ENCODE measurements around the gene RFPL4A. TPM values are rescaled to one million over a fixed set of nuclear protein-coding genes. Genes with fewer than 3 reads are reported as not detected.
"Not testable (repeated sequence)": the region's sequence is repeated elsewhere in the genome, so short reads cannot be mapped to it uniquely, and the experiment has no call there.

RFPL4A gene
- polyA plus RNA-seq (not detected in 2 replicates), polyA minus RNA-seq (not detected in 2 replicates)

DNA sequence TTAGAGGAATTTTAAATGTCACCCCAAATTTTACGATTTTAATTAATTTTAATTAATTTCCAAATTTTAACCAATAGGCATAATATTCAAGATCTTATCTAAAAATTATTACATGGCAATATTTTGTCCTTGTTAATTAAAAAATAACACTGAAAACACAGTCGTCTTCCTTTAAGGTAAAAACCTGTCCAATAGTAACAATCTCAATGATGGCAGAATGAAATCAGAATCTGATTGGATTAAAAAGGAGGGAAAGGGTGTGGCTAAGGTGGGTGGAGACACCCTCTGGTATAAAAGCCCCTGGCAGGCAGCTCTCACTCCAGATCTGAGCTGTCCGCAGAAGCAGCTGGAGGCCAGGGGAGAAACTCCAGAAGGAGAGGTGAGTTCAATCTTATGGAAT, at the start of gene RFPL4A:
RFPL4A (plus strand) TSS at position 301 of the 400 bp plus-strand sequence. CDS start 2,704 bp downstream, outside the sequence.
- not testable (repeated sequence) for H3F3A ChIP-seq (ENCODE audit: insufficient read depth, low read length, poor library complexity, severe bottlenecking); H4K20me1 ChIP-seq (ENCODE audit: insufficient read depth); H3K27me3 ChIP-seq (ENCODE audit: insufficient read depth, low read depth, low read length); H3K9me2 ChIP-seq (ENCODE audit: insufficient read depth, low read length); H3K9ac ChIP-seq (ENCODE audit: low read length); H3K27ac ChIP-seq (ENCODE audit: low read length); H2AFZ ChIP-seq (ENCODE audit: low read depth, low read length); H3K79me2 ChIP-seq (replicated peaks; ENCODE audit: insufficient read depth, low read length); H3K36me3 ChIP-seq (ENCODE audit: insufficient read depth, low read length); H3K4me2 ChIP-seq (ENCODE audit: low read length); H3K4me3 ChIP-seq (ENCODE audit: low read length); H3K9me3 ChIP-seq (ENCODE audit: low read length)

DNA sequence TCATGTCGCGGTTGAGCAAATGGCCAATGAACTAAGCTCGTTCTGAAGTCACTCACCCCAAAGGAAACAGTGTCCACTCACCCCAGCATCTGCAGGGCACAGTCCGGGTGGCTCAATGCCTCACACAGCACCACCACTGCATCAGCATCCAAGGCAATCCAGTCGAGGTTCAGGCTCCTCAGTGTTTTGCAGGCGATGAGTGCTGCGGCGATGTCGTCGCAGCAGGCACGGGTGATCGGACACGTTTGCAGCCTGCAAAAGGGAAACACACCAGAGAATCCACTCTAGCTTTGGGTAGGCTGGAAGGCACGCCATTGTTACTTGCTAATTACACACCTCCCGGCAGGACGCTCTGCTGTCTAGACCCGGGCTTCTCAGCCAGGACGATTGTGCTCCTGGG, 47.2 kb upstream of the RFPL4A start:
- H3K4me3 ChIP-seq (ENCODE audit: low read length): no peak overlapping the region
- no peaks in the 10 kb centered on the region for H3K79me2 ChIP-seq (replicated peaks; ENCODE audit: insufficient read depth, low read length)
- H3K9me2 ChIP-seq (ENCODE audit: insufficient read depth, low read length): no peaks in the 10 kb centered on the region
- H3K27ac ChIP-seq (ENCODE audit: low read length): no peak overlapping the region
- TF ChIP-seq RAD21 (conservative IDR thresholded peaks at IDR 0.05): no peak
- TF ChIP-seq TAF1 (IDR thresholded peaks at IDR 0.05; ENCODE audit: low read depth): no peak
- TF ChIP-seq EP300 (conservative IDR thresholded peaks at IDR 0.05; ENCODE audit: poor library complexity, severe bottlenecking): no peak
- TF ChIP-seq POLR2AphosphoS5 (IDR thresholded peaks at IDR 0.05): no peak
- no peak for TF ChIP-seq MXI1 (conservative IDR thresholded peaks at IDR 0.05; ENCODE audit: poor library complexity, severe bottlenecking)
- no peak for TF ChIP-seq SMC3 (conservative IDR thresholded peaks at IDR 0.05; ENCODE audit: poor library complexity)
- no peak for TF ChIP-seq EZH2 (IDR thresholded peaks at IDR 0.05; ENCODE audit: borderline replicate concordance, insufficient read depth, low read length, poor library complexity, severe bottlenecking)
- TF ChIP-seq, protein P1, sequence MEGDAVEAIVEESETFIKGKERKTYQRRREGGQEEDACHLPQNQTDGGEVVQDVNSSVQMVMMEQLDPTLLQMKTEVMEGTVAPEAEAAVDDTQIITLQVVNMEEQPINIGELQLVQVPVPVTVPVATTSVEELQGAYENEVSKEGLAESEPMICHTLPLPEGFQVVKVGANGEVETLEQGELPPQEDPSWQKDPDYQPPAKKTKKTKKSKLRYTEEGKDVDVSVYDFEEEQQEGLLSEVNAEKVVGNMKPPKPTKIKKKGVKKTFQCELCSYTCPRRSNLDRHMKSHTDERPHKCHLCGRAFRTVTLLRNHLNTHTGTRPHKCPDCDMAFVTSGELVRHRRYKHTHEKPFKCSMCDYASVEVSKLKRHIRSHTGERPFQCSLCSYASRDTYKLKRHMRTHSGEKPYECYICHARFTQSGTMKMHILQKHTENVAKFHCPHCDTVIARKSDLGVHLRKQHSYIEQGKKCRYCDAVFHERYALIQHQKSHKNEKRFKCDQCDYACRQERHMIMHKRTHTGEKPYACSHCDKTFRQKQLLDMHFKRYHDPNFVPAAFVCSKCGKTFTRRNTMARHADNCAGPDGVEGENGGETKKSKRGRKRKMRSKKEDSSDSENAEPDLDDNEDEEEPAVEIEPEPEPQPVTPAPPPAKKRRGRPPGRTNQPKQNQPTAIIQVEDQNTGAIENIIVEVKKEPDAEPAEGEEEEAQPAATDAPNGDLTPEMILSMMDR (IDR thresholded peaks at IDR 0.05; ENCODE audit: poor library complexity, severe bottlenecking): no peak
- TF ChIP-seq, protein P2, sequence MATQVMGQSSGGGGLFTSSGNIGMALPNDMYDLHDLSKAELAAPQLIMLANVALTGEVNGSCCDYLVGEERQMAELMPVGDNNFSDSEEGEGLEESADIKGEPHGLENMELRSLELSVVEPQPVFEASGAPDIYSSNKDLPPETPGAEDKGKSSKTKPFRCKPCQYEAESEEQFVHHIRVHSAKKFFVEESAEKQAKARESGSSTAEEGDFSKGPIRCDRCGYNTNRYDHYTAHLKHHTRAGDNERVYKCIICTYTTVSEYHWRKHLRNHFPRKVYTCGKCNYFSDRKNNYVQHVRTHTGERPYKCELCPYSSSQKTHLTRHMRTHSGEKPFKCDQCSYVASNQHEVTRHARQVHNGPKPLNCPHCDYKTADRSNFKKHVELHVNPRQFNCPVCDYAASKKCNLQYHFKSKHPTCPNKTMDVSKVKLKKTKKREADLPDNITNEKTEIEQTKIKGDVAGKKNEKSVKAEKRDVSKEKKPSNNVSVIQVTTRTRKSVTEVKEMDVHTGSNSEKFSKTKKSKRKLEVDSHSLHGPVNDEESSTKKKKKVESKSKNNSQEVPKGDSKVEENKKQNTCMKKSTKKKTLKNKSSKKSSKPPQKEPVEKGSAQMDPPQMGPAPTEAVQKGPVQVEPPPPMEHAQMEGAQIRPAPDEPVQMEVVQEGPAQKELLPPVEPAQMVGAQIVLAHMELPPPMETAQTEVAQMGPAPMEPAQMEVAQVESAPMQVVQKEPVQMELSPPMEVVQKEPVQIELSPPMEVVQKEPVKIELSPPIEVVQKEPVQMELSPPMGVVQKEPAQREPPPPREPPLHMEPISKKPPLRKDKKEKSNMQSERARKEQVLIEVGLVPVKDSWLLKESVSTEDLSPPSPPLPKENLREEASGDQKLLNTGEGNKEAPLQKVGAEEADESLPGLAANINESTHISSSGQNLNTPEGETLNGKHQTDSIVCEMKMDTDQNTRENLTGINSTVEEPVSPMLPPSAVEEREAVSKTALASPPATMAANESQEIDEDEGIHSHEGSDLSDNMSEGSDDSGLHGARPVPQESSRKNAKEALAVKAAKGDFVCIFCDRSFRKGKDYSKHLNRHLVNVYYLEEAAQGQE (IDR thresholded peaks at IDR 0.05; ENCODE audit: borderline replicate concordance): no peak
- no peak overlapping the region for H3K9ac ChIP-seq (ENCODE audit: low read length)
- no peaks in the 10 kb centered on the region for H3K27me3 ChIP-seq (ENCODE audit: insufficient read depth, low read depth, low read length)
- H3K9me3 ChIP-seq (ENCODE audit: low read length): no peaks in the 10 kb centered on the region
- no peaks in the 10 kb centered on the region for H4K20me1 ChIP-seq (ENCODE audit: insufficient read depth)
- H2AFZ ChIP-seq (ENCODE audit: low read depth, low read length): no peak overlapping the region
- H3K36me3 ChIP-seq (ENCODE audit: insufficient read depth, low read length): no peaks in the 10 kb centered on the region
- no peak overlapping the region for H3K4me2 ChIP-seq (ENCODE audit: low read length)
- H3F3A ChIP-seq (ENCODE audit: insufficient read depth, low read length, poor library complexity, severe bottlenecking): no peaks in the 10 kb centered on the region
